ENCODE data around the gene LEMD2.

Gene LEMD2

GRCh38 chr6:33754222-33754621 is 34.7 kb downstream of the LEMD2 start:
- H3K4me3 Mint-ChIP-seq: no peak overlapping the region
- no peaks in the 10 kb centered on the region for H3K4me1 Mint-ChIP-seq (ENCODE audit: low read depth)
- no peaks in the 10 kb centered on the region for H3K27me3 Mint-ChIP-seq (ENCODE audit: low read depth)
- H3K27ac Mint-ChIP-seq: no peak overlapping the region
- H3K9me3 Mint-ChIP-seq: no peaks in the 10 kb centered on the region
- no peaks in the 10 kb centered on the region for H3K36me3 Mint-ChIP-seq (ENCODE audit: low read depth)

- no peaks in the 10 kb centered on the region for H3K4me1 Mint-ChIP-seq (ENCODE audit: low read depth)
- no peak overlapping the region for H3K27ac Mint-ChIP-seq
- H3K36me3 Mint-ChIP-seq (ENCODE audit: low read depth): no peaks in the 10 kb centered on the region
- no peaks in the 10 kb centered on the region for H3K9me3 Mint-ChIP-seq
- no peak overlapping the region for H3K4me3 Mint-ChIP-seq
- H3K27me3 Mint-ChIP-seq (ENCODE audit: low read depth): no peaks in the 10 kb centered on the region
Measured at GRCh38 chr6:33752646-33753015, 36.3 kb downstream of the LEMD2 start.

DNA sequence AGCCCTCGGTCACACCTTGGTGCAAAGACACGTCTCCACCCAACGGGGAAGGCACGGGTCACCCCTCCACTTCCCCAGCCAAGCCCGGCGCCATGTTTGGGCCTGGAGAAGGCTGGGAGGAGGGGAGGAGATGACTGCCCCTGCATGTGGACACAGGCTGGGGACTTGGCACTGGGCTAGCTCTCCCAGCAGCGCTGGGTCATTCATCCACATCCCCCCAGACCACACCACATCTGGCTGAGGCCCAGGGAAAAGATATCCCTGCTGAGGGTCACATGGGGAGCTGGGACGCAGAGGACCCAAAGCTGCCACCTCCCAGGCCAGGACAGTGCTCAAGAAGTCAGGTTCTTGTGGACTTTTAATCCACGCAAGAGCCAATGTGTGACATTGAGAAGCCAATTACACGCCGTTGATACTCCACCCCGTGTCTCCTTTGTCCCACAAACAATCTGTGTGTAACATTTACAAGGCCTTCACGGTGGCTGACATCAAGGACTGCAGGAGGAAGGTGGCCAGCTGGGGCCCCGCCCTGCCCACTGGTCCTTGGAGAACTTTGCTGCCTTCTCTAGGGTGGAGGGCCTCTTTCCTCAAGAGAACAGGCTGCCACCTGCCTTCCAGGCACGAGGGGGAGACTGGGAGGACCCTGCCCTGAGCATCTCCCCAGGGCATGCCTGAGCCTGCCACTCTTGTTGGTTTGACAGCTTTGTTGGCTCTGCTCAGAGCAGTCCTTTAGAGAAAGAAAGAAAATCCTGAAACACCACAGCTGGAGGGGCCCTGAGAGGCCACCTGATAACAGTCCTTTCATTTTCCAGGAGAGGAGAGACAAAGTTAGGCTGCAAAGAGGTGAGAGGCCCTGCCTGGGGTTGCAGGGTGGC is 36.9 kb downstream of the LEMD2 start:
- no peaks in the 10 kb centered on the region for H3K36me3 Mint-ChIP-seq (ENCODE audit: low read depth)
- H3K4me1 Mint-ChIP-seq (ENCODE audit: low read depth): no peaks in the 10 kb centered on the region
- H3K4me3 Mint-ChIP-seq: no peak overlapping the region
- H3K27ac Mint-ChIP-seq: no peak overlapping the region
- H3K27me3 Mint-ChIP-seq (ENCODE audit: low read depth): peaks cover 4% of the 10 kb centered on the region
- H3K9me3 Mint-ChIP-seq: no peaks in the 10 kb centered on the region

DNA sequence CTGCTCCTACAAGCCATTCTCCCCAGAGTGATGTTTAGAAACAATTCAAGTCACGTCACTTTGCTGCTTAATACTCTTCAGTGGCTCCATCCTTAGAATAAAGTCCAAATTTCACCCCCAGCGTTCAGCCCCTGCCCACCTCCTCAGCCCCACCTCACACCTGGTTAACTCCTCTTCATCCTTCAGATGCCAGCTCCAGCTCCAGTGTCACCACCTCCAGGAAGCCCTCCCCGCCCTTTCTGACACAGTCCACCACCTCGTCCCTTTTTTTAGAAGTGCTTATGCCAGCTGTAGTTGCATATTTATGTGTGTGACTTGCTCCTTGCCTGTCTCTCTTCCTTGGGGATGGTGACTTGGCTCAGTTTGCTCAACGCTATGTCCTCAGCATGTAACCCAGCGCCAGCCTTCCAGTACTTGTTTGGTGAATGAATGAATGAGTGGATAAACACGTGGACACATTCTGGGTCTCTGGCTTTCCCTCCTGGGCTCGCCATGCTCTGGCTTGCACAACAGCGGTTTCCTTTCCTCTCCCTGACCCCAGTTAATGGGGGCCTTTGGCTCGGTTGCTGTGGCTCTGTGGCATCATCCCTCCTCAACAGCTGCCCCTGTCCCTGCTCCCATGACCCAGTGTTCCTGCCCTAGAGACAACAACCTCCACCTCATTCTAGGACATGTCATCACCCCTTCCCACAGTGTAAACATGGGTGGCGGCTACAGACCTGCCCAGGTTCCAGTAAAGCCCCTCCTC is 38.5 kb downstream of the LEMD2 start:
- Mint-ChIP-seq H3K4me3 (no peak overlapping the region), H3K4me1 (ENCODE audit: low read depth) (no peaks in the 10 kb centered on the region), H3K27me3 (ENCODE audit: low read depth) (peaks cover 4% of the 10 kb centered on the region), H3K36me3 (ENCODE audit: low read depth) (no peaks in the 10 kb centered on the region), H3K9me3 (no peaks in the 10 kb centered on the region), H3K27ac (no peak overlapping the region)

DNA sequence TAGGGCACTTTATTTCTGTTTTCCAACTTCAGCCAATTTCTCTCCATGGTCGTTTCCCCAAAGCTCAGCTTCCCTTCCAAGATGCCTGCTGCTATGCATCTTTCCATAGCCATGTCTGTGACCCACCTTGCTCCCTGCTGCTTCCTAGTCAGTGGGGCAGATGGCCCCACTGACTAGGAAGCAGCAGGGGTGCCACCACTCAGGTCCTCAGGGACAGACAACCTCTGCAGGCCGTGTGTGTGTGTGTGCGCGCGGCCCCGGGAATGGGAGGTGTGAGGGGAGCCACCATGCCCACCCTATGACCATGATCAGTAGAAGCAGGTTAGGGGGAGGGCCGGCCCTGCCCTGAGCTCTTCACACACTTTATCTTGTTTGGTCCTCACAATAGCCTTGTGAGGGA is 39.5 kb downstream of the LEMD2 start:
- no peaks in the 10 kb centered on the region for H3K9me3 Mint-ChIP-seq
- no peak overlapping the region for H3K4me3 Mint-ChIP-seq
- peaks cover 4% of the 10 kb centered on the region for H3K27me3 Mint-ChIP-seq (ENCODE audit: low read depth)
- no peaks in the 10 kb centered on the region for H3K36me3 Mint-ChIP-seq (ENCODE audit: low read depth)
- H3K27ac Mint-ChIP-seq: no peak overlapping the region
- no peaks in the 10 kb centered on the region for H3K4me1 Mint-ChIP-seq (ENCODE audit: low read depth)

GRCh38 chr6:33748841-33749240 is 40.1 kb downstream of the LEMD2 start:
- Mint-ChIP-seq H3K27ac (no peak overlapping the region), H3K4me3 (no peak overlapping the region), H3K27me3 (ENCODE audit: low read depth) (peaks cover 8% of the 10 kb centered on the region), H3K36me3 (ENCODE audit: low read depth) (no peaks in the 10 kb centered on the region), H3K9me3 (no peaks in the 10 kb centered on the region), H3K4me1 (ENCODE audit: low read depth) (no peaks in the 10 kb centered on the region)

GRCh38 chr6:33747823-33748222 is 41.1 kb downstream of the LEMD2 start:
- Mint-ChIP-seq H3K27ac (no peak overlapping the region), H3K4me3 (no peak overlapping the region), H3K27me3 (ENCODE audit: low read depth) (peaks cover 10% of the 10 kb centered on the region), H3K9me3 (no peaks in the 10 kb centered on the region), H3K36me3 (ENCODE audit: low read depth) (no peaks in the 10 kb centered on the region), H3K4me1 (ENCODE audit: low read depth) (no peaks in the 10 kb centered on the region)

GRCh38 chr6:33746651-33747100 is 42.3 kb downstream of the LEMD2 start, which contains the start of gene IP6K3:
TSS of gene IP6K3 (minus strand) at chr6:33746905. CDS start at chr6:33735476, 11,429 bp downstream.
- Mint-ChIP-seq H3K9me3 (no peaks in the 10 kb centered on the region), H3K36me3 (ENCODE audit: low read depth) (no peaks in the 10 kb centered on the region), H3K27ac (no peak within 1 kb of the TSS), H3K4me3 (no peak within 1 kb of the TSS), H3K27me3 (ENCODE audit: low read depth) (peaks cover 14% of the 10 kb centered on the region), H3K4me1 (ENCODE audit: low read depth) (no peaks in the 10 kb centered on the region)

DNA sequence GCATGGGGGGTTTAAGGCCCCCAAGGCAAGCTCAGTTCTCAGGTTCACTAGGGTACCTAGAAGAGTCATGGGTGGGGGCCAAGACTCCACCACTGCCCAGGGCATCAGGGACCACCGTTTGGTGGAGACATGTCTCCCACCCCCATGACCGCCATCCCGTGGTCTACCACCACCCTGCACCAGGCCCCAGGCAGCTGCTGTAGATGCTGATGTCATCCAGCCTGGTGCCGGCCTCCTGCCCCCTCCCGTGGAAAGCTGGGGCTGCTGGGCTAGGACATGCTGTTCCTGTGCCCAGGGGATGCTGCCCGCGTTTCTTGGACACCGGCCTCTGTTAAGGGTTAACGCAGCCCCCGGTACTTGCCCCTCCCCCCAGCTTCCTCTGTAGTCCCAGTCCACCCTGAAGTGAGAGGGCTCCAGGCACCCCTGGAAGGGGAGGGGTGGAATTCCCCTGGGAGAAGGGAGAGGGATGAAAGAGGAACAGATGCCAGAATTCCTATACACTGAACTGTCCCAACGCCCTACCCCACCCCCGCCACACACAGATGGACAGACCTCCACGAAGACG is 42.8 kb downstream of the LEMD2 start:
- no peaks in the 10 kb centered on the region for H3K4me1 Mint-ChIP-seq (ENCODE audit: low read depth)
- no peaks in the 10 kb centered on the region for H3K9me3 Mint-ChIP-seq
- H3K27me3 Mint-ChIP-seq (ENCODE audit: low read depth): peaks cover 14% of the 10 kb centered on the region
- H3K4me3 Mint-ChIP-seq: no peak overlapping the region
- H3K36me3 Mint-ChIP-seq (ENCODE audit: low read depth): no peaks in the 10 kb centered on the region
- H3K27ac Mint-ChIP-seq: no peak overlapping the region

- H3K27ac Mint-ChIP-seq: no peak overlapping the region
- H3K9me3 Mint-ChIP-seq: no peaks in the 10 kb centered on the region
- no peaks in the 10 kb centered on the region for H3K36me3 Mint-ChIP-seq (ENCODE audit: low read depth)
- H3K27me3 Mint-ChIP-seq (ENCODE audit: low read depth): peaks cover 14% of the 10 kb centered on the region
- no peak overlapping the region for H3K4me3 Mint-ChIP-seq
- no peaks in the 10 kb centered on the region for H3K4me1 Mint-ChIP-seq (ENCODE audit: low read depth)
Measured at GRCh38 chr6:33745548-33745947, 43.4 kb downstream of the LEMD2 start.

DNA sequence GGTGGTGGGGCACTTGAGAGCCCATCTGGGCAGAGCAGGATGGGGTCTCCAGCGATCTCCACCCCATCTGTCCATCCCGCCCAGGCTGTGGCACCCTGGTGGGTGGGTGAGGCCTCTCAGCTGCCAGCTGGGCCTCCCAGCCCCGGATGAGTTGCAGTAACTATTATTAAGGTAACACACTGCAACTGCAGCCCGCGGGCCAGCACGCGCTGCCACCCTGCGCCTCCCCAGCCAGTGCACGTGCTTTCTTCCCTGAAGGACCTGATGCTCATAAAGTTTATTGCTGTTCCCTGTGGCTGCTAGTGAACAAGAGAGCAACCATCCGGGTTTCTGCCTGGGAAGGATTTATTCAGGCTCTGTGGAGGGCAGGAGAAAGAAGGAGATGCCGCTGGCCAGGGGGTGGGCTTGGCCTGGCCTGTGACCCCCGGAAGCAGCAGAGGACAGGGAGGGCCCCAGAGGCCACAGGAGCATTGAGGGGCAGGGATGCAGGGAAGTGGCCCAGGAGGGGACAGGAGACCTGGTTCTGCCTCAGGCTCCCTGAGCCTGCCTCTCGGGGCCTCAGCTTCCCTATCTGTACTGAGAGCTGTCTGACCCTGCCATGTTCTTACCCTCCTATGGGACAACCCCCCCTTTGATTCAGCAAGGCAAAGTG is 43.9 kb downstream of the LEMD2 start:
- Mint-ChIP-seq H3K27me3 (ENCODE audit: low read depth) (peaks cover 14% of the 10 kb centered on the region), H3K27ac (no peak overlapping the region), H3K9me3 (no peaks in the 10 kb centered on the region), H3K36me3 (ENCODE audit: low read depth) (no peaks in the 10 kb centered on the region), H3K4me1 (ENCODE audit: low read depth) (no peaks in the 10 kb centered on the region), H3K4me3 (no peak overlapping the region)

GRCh38 chr6:33744001-33744848 is 44.7 kb downstream of the LEMD2 start:
- Mint-ChIP-seq H3K27me3 (ENCODE audit: low read depth) (peaks cover 14% of the 10 kb centered on the region), H3K9me3 (no peaks in the 10 kb centered on the region), H3K27ac (no peak overlapping the region), H3K4me1 (ENCODE audit: low read depth) (no peaks in the 10 kb centered on the region), H3K36me3 (ENCODE audit: low read depth) (no peaks in the 10 kb centered on the region), H3K4me3 (no peak overlapping the region)

DNA sequence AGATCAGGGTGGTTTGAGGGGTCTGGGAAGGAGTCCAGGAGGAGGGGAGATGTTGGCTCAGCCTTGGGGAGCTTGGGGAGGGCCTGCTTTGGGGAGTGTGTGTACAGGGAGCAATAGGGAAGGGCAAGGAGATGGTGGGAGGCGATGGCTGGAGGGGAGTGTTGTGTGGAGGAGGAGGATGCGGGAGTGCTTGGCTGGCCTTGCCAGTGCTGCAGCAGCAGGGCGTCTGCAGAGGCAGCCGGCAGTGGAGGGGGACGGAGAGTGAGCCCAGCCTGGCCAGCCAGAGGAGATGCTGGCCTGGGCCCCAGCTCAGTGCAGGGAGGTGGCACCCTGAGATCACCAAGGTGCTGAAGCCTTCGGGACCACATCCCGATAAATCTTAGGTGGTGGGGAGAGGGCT is 46.1 kb downstream of the LEMD2 start:
- no peak overlapping the region for H3K27ac Mint-ChIP-seq
- no peak overlapping the region for H3K4me3 Mint-ChIP-seq
- no peaks in the 10 kb centered on the region for H3K4me1 Mint-ChIP-seq (ENCODE audit: low read depth)
- no peaks in the 10 kb centered on the region for H3K36me3 Mint-ChIP-seq (ENCODE audit: low read depth)
- H3K9me3 Mint-ChIP-seq: no peaks in the 10 kb centered on the region
- peaks cover 14% of the 10 kb centered on the region for H3K27me3 Mint-ChIP-seq (ENCODE audit: low read depth)

DNA sequence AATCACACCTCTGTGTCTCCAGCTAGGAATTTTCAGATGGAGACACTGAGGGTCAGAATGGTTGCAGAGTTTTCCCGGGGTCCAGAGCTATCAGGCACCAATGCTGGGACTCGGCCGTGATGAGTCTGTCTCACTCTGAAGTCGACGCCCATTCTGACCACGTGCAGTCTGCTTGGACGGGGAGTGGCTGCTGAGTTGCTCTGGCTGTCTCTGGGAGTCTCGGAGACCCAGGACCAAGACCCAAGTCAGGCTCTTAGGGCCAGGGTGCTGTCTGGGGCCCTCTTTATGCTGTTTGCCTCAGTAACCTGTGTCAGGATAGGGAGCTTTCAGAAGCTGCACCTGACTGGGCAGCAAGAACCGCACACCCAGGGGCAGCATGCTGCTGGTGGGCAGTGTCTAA is 46.8 kb downstream of the LEMD2 start:
- no peak overlapping the region for H3K4me3 Mint-ChIP-seq
- no peaks in the 10 kb centered on the region for H3K36me3 Mint-ChIP-seq (ENCODE audit: low read depth)
- H3K4me1 Mint-ChIP-seq (ENCODE audit: low read depth): no peaks in the 10 kb centered on the region
- no peak overlapping the region for H3K27ac Mint-ChIP-seq
- no peaks in the 10 kb centered on the region for H3K9me3 Mint-ChIP-seq
- H3K27me3 Mint-ChIP-seq (ENCODE audit: low read depth): peaks cover 11% of the 10 kb centered on the region
